Stromal cell of bone marrow (primary cell): ENCODE data around the gene MTERF4.

Experiments used
- DNase-seq: peaks from one replicate; pipeline ENCODE4 v3.0.0-alpha.2; 2012; ENCODE audit warnings: low read depth

The MTERF4 gene, protein sequence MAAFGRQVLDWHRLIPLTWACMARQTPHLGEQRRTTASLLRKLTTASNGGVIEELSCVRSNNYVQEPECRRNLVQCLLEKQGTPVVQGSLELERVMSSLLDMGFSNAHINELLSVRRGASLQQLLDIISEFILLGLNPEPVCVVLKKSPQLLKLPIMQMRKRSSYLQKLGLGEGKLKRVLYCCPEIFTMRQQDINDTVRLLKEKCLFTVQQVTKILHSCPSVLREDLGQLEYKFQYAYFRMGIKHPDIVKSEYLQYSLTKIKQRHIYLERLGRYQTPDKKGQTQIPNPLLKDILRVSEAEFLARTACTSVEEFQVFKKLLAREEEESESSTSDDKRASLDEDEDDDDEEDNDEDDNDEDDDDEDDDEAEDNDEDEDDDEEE

GRCh38 chr2:241102239-241102803, at the start of gene MTERF4:
TSS of gene MTERF4 (minus strand) at chr2:241102287. CDS start at chr2:241102273, 14 bp downstream.
- peak; percentile 66 for DNase-seq

DNA sequence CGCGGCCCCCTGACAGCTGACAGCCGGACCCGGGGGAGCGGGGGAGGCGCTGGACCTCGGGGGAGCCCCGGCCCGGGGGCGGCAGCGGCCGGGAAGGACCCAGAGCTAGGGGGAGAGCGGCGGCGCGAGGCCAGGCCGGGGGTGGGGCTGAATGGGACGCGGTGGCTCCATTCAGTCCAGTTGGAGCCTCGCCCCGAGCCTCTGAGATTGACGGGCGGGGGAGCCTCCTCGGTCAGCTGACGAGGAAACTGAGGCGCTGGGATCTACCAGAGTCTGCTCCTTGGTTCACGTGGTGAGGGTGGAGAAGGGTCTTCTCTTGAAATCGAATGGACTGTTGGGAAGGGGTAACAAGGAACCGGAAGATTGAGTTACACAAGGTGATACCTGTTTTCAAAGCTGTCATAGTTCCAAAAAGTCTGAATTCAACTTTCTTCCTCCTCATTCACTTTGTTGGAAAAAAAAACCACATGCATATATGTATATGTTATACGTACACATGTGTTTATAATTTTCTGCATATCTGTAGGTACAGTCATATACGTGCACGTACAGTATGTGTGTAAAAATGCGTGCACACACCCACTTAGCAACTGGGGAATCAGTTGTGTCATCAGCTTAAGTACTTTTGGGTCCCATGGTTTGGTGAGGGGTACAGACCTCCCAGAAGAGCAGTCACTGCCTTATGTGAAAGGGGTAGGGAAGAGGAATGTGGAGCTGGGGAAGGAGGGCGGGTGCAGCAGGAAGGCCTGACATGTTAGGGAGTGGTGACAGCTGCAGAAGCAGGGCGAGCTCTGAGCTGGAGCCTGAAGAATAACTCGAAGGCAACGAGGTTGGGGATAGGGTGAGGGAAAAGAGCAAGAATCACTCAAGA, 48.8 kb upstream of the MTERF4 start:
- DNase-seq, result no peak

DNA sequence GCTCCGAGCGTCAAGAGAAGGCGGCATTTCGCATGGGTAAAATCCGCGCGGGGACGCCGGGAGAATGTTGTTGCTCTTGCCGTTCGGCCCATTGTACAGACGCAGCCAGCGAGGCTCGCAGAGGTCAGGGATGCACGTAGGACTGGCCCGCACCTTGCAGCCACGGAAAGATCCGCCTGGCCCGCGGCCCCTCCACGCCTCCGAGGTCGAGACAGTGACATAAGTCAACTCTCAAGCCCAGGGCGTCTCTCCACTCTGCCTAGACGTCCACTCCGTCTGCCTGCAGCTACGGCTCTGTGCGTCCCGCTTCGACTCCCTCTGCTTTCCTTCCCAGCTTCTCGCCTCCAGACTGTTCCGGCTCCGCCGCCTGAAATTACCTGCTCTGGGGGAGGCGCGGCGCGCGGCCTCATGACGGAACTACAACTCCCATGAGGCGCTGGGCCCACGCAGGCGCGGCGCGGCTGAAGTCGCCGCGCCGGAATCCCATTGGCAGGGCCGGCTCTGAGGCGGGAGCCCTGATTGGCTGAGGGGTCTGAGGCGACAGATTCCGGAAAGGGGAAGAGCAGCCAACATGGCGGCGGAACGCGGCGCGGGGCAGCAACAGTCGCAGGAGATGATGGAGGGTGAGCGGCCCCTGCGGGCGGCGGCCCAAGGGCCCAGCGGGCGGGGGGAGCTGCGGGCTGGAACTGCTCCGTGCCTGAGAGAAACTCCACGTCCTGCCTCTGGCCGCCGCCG, 48.0 kb upstream of the MTERF4 start, which contains the start of gene PPP1R7:
Gene PPP1R7 (plus strand): TSS at position 543 of the 735 bp plus-strand sequence. CDS start 29 bp downstream, at position 572.
- DNase-seq, result peak; percentile 88

DNA sequence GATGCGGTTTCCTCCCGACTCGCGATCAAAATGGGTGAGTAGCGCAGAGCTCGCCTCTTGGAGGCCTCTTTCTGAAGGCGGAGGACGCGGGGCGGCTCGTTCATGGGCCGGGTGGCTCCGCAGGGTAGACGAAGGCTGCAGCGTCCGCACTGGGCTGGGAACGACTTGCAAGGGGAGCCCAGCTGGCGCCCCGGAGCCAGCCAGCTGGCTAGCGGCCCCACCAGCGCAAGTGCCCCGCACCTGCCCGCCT, 47.5 kb upstream of the MTERF4 start:
- no peak for DNase-seq

DNA sequence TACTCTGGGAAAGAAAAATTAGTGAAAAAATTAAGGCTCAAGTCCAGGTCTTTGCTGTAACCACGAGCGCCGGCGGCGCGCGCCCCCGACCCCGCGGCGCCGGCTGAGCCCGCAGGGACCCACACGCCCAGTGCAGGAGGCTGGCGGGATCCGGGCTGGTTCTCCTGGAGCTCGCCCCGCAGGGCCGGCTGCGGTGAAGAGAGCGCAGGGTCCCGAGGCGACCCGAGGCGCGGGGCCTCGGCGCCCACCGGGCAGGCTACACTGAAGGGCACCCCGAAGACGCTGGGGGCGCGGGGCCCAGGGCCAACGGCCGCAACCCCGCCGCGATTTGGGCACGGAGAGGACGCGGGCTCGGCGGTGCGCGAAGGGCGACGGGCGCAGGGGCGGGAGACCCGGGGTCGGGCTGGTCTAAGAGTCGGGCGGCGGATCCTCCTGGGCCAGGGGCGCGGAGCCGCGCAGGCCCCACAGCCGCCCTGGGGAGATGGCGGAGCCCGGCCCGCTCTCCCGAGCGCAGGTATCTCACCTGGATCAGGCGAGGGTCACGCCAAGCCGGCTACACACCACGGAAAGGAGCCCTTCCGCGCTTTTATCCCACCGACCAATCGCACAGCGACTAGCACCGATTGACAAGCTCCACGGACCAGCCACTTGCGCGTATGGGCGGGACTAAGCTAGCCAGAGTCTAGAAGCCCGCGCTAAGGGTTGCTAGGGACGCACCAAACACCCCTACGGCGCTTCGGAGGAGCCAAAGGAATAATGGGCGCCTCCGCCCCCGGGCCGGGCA, 47.0 kb upstream of the MTERF4 start, which contains the start of gene PASK:
Gene PASK (minus strand): TSS at position 582 of the 784 bp plus-strand sequence. CDS start 6,440 bp downstream, outside the sequence.
- peak; percentile 92 for DNase-seq

DNA sequence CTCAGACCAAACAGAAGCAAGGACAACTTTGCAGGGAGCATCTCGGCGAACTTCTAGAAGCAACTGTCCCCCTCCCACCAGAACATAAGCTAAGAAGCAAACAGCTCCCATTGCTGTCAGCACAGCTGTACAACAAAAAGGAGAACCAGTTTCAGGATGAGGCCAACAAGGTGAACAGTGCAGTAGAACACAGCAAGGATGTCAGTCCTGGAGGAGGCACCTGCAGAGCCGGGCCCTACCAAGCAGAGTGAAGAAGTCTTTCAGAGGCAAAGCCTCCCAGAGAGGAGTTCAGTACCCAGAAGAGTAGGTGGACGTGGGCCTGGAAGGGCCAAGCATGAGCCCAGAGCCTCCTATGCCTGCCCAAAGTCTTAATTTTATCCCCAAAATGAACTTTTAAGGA, 46.2 kb upstream of the MTERF4 start:
- DNase-seq, result no peak

GRCh38 chr2:241147336-241147735, 45.2 kb upstream of the MTERF4 start:
- DNase-seq, result no peak

GRCh38 chr2:241146286-241146685, 44.2 kb upstream of the MTERF4 start:
- DNase-seq, result no peak

- no peak for DNase-seq
Measured at GRCh38 chr2:241142593-241142992, 40.5 kb upstream of the MTERF4 start.

DNA sequence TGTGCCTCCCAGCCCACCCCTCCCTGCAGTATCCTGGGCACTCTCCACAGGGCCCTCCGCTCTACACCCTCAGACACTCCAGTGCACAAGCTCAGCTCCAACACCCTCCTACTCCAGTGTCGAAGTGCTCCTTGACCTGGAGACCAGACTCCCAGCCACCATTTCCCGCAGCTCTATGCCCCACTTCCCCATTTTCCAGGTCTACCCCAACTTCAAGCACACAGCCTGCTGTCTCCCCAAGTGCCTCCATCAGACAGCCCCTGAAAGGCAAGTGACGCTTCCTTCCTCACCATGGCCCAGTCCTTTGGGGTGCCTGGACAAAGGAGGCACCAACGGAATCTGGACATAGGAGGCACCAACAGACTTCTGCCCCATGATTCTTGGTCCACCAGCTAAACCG, 40.0 kb upstream of the MTERF4 start:
- DNase-seq, result no peak

- no peak for DNase-seq
Measured at GRCh38 chr2:241141214-241141770, 39.2 kb upstream of the MTERF4 start.

- DNase-seq, result no peak
Measured at GRCh38 chr2:241140445-241140840, 38.4 kb upstream of the MTERF4 start.

DNA sequence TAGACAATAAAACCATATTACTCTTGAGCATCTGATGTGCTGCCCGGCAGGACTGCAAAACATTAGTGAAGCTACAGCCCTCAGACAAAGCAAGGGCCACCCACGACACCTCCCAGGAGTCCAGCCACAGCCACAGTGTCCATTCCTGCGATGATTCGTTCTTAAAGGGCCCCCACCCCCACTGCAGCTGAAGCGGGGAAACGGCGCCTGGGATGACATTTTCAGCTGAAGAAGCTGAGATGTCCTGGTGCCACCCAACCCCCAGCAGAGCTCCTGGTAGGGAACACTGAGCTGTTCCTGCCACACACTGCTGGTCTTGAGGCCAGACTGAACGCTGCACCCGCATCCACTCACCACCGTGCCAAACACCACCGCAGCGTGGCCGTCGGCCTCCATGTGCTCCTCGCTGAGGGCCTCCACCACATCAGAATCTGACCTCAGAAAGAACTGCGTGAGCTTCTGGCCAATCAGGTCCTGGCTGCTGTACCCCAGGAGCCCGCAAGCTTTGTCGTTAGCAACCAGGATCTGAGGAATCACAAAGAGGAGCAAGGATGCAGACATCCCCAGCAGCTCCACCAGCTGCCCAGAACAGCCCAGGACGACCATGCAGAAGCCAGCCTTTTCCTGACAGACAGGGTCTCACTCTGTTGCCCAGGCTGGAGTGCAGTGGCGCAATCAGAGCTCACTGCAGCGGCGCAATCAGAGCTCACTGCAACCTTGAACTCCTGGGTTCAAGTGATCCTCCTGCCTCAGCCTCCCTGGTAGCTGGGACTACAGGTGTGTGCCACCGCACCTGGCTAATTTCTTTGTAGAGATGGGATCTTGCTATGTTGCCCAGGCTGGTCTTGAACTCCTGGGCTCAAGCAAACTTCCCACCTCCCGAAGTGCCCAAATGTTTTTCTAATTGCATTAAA, 37.7 kb upstream of the MTERF4 start:
- no peak for DNase-seq

DNA sequence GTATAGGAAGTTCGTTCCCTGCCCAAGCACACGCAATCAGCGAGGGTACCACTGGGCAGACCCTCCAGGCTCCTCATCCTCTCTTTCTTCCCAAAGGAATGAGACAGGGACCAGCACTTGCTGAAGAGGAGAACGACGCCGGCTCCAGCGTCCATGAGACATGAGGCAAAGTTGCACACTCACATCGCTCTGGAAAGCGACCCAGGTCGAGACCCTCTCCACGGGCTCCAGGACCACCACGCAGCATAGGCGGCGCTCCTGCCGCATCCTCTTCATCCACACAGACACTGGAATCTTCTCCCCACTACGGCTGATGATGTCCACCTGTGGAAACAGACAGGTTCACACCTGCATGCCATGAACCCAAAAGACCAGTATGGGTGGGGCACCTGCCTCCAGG, 36.4 kb upstream of the MTERF4 start:
- no peak for DNase-seq

- DNase-seq, result no peak
Measured at GRCh38 chr2:241137276-241138190, 35.4 kb upstream of the MTERF4 start.

DNA sequence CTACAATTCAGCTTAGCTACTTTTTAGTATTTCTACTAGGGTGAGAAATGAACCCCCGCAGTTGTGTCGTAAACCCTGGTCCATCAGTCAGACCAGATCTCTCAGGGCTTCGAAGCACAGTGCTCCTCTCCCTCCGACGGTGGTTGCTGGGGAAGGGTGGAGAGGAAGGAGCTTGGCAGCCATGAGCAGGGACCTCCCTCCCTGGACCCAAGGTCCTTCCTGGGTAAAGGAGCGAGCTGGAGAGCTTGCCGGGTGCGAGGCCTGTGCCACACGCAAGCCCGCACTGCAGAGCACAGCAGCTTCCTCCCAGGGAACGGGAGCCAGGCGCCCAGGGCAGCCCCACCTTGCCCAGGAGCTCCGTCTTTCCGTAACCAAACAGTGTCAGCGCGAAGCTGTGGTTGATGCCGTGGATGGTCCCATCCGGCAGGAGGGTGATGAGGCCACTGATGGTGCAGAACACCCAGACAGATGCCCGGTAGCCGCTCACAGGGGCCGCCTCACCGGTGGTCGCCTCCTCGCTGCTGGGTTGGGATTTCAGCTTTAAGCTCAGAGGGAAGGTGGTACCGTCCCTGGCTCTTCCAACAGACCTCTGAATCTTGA, 34.7 kb upstream of the MTERF4 start:
- no peak for DNase-seq

DNA sequence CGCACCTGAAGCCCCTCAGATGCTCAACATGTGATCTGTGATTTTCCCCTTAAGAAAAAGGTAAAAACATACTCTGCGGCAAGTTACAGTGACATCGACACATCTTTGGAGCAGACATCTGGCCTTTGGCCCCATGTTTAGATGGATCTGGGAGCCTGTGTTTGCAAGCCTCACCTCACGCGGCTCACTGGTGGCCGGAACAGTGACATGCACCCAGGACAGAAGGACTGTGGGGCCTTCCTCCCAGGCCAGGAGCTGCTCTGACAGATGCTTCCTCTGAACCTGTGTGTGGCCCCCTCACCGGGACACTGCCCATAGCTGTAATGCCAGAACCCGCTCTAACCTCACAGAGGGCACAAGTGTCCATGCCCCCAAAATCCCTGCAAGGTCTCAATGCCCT, 34.1 kb upstream of the MTERF4 start:
- DNase-seq, result no peak

- no peak for DNase-seq
Measured at GRCh38 chr2:241135737-241136136, 33.6 kb upstream of the MTERF4 start.
